Right lobe of liver (tissue), 6 donors: Measurements from ENCODE around the gene CTSE. TPM values are rescaled to one million over a fixed set of nuclear protein-coding genes. Genes with fewer than 3 reads are reported as not detected.
A peak's percentile ranks its signal among the peaks of the same experiment; 100 is the strongest.

Source experiments
- ATAC-seq, 4 donors: fragments of 200-7000 bp; cut with Tn5 transposase; one replicate each; pipeline ENCODE4 v1.9.1; 2020; ENCODE audit warnings: mild to moderate bottlenecking in 4 of 4, moderate library complexity in 4 of 4
- DNase-seq, 3 donors: peaks; one replicate each; pipeline ENCODE4 v3.0.0-alpha.2; 2020
- H3K27ac ChIP-seq, 3 donors: fragments of 200-600 bp; one replicate each; pipeline ENCODE4 v1.8.0; 2022
- H3K27me3 ChIP-seq, 2 donors: fragments of 200-600 bp; one replicate each; pipeline ENCODE4 v1.8.0; 2022
- H3K36me3 ChIP-seq, 4 donors: fragments of 200-600 bp; sonication (generic) in 1 of 4; one replicate each; pipeline versions ENCODE4 v1.5.1 to v1.8.0; 2017 to 2022; ENCODE audit warnings: control low read depth in 1 of 4
- H3K4me1 ChIP-seq, 4 donors: fragments of 200-600 bp; sonication (generic) in 1 of 4; one replicate each; pipeline versions ENCODE4 v1.5.1 to v1.8.0; 2017 to 2022; ENCODE audit warnings: control low read depth in 1 of 4
- H3K4me3 ChIP-seq, 3 donors: fragments of 200-600 bp; one replicate each; pipeline ENCODE4 v1.8.0; 2022
- H3K9me3 ChIP-seq, 4 donors: fragments of 200-600 bp; sonication (generic) in 1 of 4; one replicate each; pipeline versions ENCODE4 v1.5.1 to v1.8.0; 2017 to 2022; ENCODE audit warnings: control low read depth in 1 of 4
- CTCF ChIP-seq, 4 donors: fragments of 200-600 bp in 3 of 4; fragments of 450-650 bp in 1 of 4; IDR thresholded peaks; one replicate each; pipeline versions ENCODE4 v1.5.1 to v1.8.0; 2016 to 2022; ENCODE audit warnings: antibody characterized with exemption in 4 of 4, mild to moderate bottlenecking in 2 of 4
- POLR2A ChIP-seq: fragments of 450-650 bp; IDR thresholded peaks from one replicate; pipeline ENCODE4 v1.6.1; 2017; ENCODE audit warnings: antibody characterized with exemption, mild to moderate bottlenecking
- WGBS: methylation state at CpG from one replicate; pipeline ENCODE4 v1.1.6; 2018; ENCODE audit warnings: low coverage, low lambda C conversion rate; ENCODE audit not compliant: insufficient coverage; ENCODE audit errors: missing lambda C conversion rate; 5-methylcytosine and 5-hydroxymethylcytosine counted together
- intact Hi-C, 2 donors: fragments of 100-400 bp; cut with DNase I; formaldehyde crosslinking; loops; one replicate each; pipeline versions ENCODE4 v1.11.2 to v1.14.1; 2022
- total RNA-seq, 6 experiments: library from RNA; depleted of rRNA in 2 of 6; stranded (reverse); fragments of >200 nt in 2 of 6; fragmentation: NEBNext Ultra II Directional in 3 of 6; extraction: Animal tissue kit (Norgen Biotek cat#: 25700) in 3 of 6; gene quantifications; one replicate each; pipeline versions ENCODE4 v1.1.0 to v1.2.4, GENCODE V29; 2016 to 2023
- donor health status: DM: no; HTN: yes; CAD: no.
- donor health status: DM: no; HTN: no; CAD: no.
- donor health status: DM: no; HTN: no; CAD: no.
- donor health status: DM: no; HTN: yes; CAD: no.
- donor health status: DM: no; HTN: yes; CAD: no.

CTSE gene
- total RNA-seq, 6 experiments from 2014 or later = 0.11 to 0.22 TPM; not detected in 4

- no CpG with 5 or more reads among the region's 1 CpG for WGBS
- no peak overlapping the region for H3K27ac ChIP-seq
- no peaks in the 10 kb centered on the region for H3K36me3 ChIP-seq
- H3K27me3 ChIP-seq = no peaks in the 10 kb centered on the region
- H3K9me3 ChIP-seq = no peaks in the 10 kb centered on the region
- intact Hi-C loops = no loop called here
- peak in 1 of 3 donors; percentile 20 for DNase-seq
- H3K4me1 ChIP-seq = no peaks in the 10 kb centered on the region
- TF ChIP-seq CTCF (IDR thresholded peaks at IDR 0.05) (no peak), POLR2A (no peak)
- peak in 1 of 4 donors; percentile 43 for ATAC-seq
- H3K4me3 ChIP-seq = no peak overlapping the region
Measured at GRCh38 chr1:205993068-205993467, 30.6 kb downstream of the CTSE start.

GRCh38 chr1:205992218-205992882 lies 31.3 kb downstream of the CTSE start:
- H3K36me3 ChIP-seq = no peaks in the 10 kb centered on the region
- no peak overlapping the region for H3K27ac ChIP-seq
- 97% methylated on average over 5 of the region's 14 CpGs for WGBS
- no peak for TF ChIP-seq POLR2A
- no peak for TF ChIP-seq CTCF (IDR thresholded peaks at IDR 0.05)
- no peaks in the 10 kb centered on the region for H3K27me3 ChIP-seq
- H3K4me1 ChIP-seq = no peaks in the 10 kb centered on the region
- ATAC-seq (no peak), DNase-seq (peak in 1 of 3 donors; percentile 23)
- intact Hi-C loops = no loop called here
- no peaks in the 10 kb centered on the region for H3K9me3 ChIP-seq
- no peak overlapping the region for H3K4me3 ChIP-seq

GRCh38 chr1:205991237-205991636 lies 32.5 kb downstream of the CTSE start:
- no peak for ATAC-seq
- H3K27ac ChIP-seq = no peak overlapping the region

GRCh38 chr1:205990226-205990625 lies 33.5 kb downstream of the CTSE start:
- no peaks in the 10 kb centered on the region for H3K27me3 ChIP-seq
- DNase-seq (no peak), ATAC-seq (no peak)
- no peaks in the 10 kb centered on the region for H3K9me3 ChIP-seq
- no peak for TF ChIP-seq POLR2A
- TF ChIP-seq CTCF (IDR thresholded peaks at IDR 0.05) = no peak
- H3K27ac ChIP-seq = no peak overlapping the region
- 79% methylated on average over 2 of the region's 2 CpGs for WGBS
- intact Hi-C loops = no loop called here
- H3K4me1 ChIP-seq = no peaks in the 10 kb centered on the region
- H3K36me3 ChIP-seq = no peaks in the 10 kb centered on the region
- H3K4me3 ChIP-seq = no peak overlapping the region

More at GRCh38 chr1:205991237-205991636, 32.5 kb downstream of the CTSE start:
- no peaks in the 10 kb centered on the region for H3K27me3 ChIP-seq
- no peaks in the 10 kb centered on the region for H3K36me3 ChIP-seq
- 85% methylated on average over 4 of the region's 4 CpGs for WGBS
- intact Hi-C loops = no loop called here
- H3K4me1 ChIP-seq = no peaks in the 10 kb centered on the region
- H3K4me3 ChIP-seq = no peak overlapping the region
- no peaks in the 10 kb centered on the region for H3K9me3 ChIP-seq
- no peak for DNase-seq
- TF ChIP-seq CTCF (IDR thresholded peaks at IDR 0.05) (no peak), POLR2A (no peak)
